Astrocyte (in vitro differentiated cells and primary cell): Measurements from ENCODE around the gene LHPP.

Experiments
- CTCF ChIP-seq: IDR thresholded peaks from 2 replicates; pipeline ENCODE4 v1.5.1; 2011; ENCODE audit warnings: low read depth, mild to moderate bottlenecking, inconsistent platforms, low read length, moderate library complexity; ENCODE audit not compliant: insufficient read depth
- EZH2 ChIP-seq: IDR thresholded peaks from 2 replicates; pipeline ENCODE4 v1.6.1; 2012; ENCODE audit warnings: mild to moderate bottlenecking, low read length, inconsistent platforms; ENCODE audit not compliant: insufficient read depth

DNA sequence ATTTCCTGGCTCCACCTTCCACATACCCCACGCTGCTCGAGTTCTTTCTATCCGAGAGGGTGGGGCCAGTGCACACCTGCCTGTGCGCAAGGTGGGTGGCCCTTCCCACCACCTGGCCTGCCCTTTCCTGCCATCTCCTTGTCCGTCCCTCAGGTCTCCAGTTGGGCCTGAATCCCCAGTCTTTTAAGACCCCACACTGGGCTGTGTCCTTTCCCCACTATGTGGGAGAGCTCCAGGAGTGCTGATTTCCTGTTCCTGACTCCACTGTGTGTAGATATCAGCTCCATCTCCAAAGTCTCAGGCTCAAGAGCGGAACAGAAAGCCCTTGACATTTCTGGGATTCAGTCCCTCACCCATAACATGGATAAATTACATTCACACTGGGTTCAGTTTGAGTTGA, 20.1 kb downstream of the LHPP start:
- TF ChIP-seq CTCF (no peak), EZH2 (no peak)
